ENCODE measurements around the gene LHFPL3.

LHFPL3 gene

GRCh38 chr7:104883248-104883717 is 554.9 kb downstream of the LHFPL3 start:
- Histone ChIP-seq H3K18ac (ENCODE audit: low read length) (no peak overlapping the region), H3K27ac (replicated peaks; ENCODE audit: low read length) (no peak overlapping the region), H3K79me1 (ENCODE audit: low read depth, low read length) (no peaks in the 10 kb centered on the region), H4K91ac (ENCODE audit: low read depth, low read length, poor library complexity) (no peak overlapping the region), H2BK15ac (ENCODE audit: low read length) (no peak overlapping the region), H3K14ac (ENCODE audit: low read length) (no peak overlapping the region), H3K4ac (ENCODE audit: low read length) (no peak overlapping the region), H2AK5ac (ENCODE audit: low read depth, low read length) (no peak overlapping the region), H2BK120ac (ENCODE audit: low read depth, low read length) (no peak overlapping the region), H3K9me3 (replicated peaks in 1 of 2; ENCODE audit: control insufficient read depth in 2 of 2, insufficient read depth in 1 of 2, low read depth in 1 of 2, low read length in 2 of 2) (peaks cover 4 to 8% of the 10 kb centered on the region in 2 donors), H2AFZ (ENCODE audit: low read length) (no peak overlapping the region), H3K27me3 (ENCODE audit: control insufficient read depth in 3 of 3, insufficient read depth in 3 of 3, low read depth in 1 of 3, low read length in 3 of 3) (peaks cover 0 to 7% (median 0%) of the 10 kb centered on the region in 3 experiments), H3K23ac (ENCODE audit: low read depth, low read length, poor library complexity) (no peak overlapping the region), H3K4me2 (ENCODE audit: insufficient read depth, low read length, poor library complexity, severe bottlenecking) (no peak overlapping the region), H4K8ac (ENCODE audit: low read depth, low read length) (no peak overlapping the region), H3K9ac (ENCODE audit: low read depth, low read length, poor library complexity) (no peak overlapping the region), H3K4me3 (ENCODE audit: low read length in 2 of 2) (no peak overlapping the region), H3K36me3 (replicated peaks in 1 of 2; ENCODE audit: control insufficient read depth in 2 of 2, insufficient read depth in 2 of 2, low read length in 2 of 2) (no peaks in the 10 kb centered on the region), H3K4me1 (ENCODE audit: control insufficient read depth in 2 of 2, insufficient read depth in 1 of 2, low read depth in 1 of 2, low read length in 2 of 2) (peaks cover 0 to 1% of the 10 kb centered on the region in 2 donors), H2BK12ac (ENCODE audit: low read length) (no peak overlapping the region), H2BK5ac (ENCODE audit: low read length) (no peak overlapping the region)
- no CpG with 5 or more reads among the region's 6 CpGs for WGBS, 2 donors (ENCODE audit: extremely low coverage in 2 of 2, insufficient read length in 2 of 2, insufficient replicate concordance in 1 of 2)
- no peak for DNase-seq (ENCODE audit: low spot score)

DNA sequence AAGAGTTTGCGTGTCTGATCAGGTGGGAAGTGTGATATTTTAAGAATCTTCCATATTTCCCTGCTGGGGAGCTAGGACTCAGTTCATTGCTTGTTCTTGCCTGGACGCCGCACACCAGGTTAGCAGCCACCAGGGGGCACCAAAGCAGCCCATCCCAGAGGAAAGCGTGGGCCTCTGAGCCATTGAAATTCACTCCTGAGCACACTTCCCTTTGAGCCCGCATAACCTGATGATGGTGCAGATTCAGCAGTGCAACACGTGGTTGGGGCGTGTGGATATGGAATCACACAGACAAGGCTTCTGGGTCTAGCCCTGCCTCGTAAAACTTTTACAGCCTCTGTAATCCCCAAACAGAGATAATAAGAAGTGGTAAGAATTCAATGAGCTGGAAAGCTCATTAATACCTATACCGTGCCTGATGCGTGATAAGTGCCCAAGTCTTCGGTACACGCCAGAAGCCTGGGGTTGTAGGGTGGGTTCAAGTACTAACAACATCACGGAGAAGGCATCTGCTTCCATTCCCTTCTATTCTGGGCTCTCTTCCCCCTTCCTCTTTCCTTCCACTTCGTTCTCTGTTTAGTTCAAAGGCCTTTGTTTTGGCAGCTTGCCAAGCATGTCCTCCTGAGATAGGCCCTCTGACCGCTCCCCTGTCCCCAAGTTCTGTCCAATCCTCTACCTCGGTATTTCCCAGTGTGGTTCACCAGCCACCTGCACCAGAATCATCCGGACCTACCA is 555.5 kb downstream of the LHFPL3 start:
- peak; percentile 54 for DNase-seq (ENCODE audit: low spot score)
- H3K79me1 ChIP-seq (ENCODE audit: low read depth, low read length) = no peaks in the 10 kb centered on the region
- H2BK120ac ChIP-seq (ENCODE audit: low read depth, low read length) = no peak overlapping the region
- H3K18ac ChIP-seq (ENCODE audit: low read length) = no peak overlapping the region
- no peak overlapping the region for H2BK12ac ChIP-seq (ENCODE audit: low read length)
- H2BK15ac ChIP-seq (ENCODE audit: low read length) = no peak overlapping the region
- H3K27me3 ChIP-seq (ENCODE audit: control insufficient read depth in 3 of 3, insufficient read depth in 3 of 3, low read depth in 1 of 3, low read length in 3 of 3) = peaks cover 0 to 13% (median 0%) of the 10 kb centered on the region in 3 experiments
- no CpG with 5 or more reads among the region's 17 CpGs for WGBS, 2 donors (ENCODE audit: extremely low coverage in 2 of 2, insufficient read length in 2 of 2, insufficient replicate concordance in 1 of 2)
- no peak overlapping the region for H4K8ac ChIP-seq (ENCODE audit: low read depth, low read length)
- H3K4ac ChIP-seq (ENCODE audit: low read length) = no peak overlapping the region
- no peak overlapping the region for H3K27ac ChIP-seq (replicated peaks; ENCODE audit: low read length)
- peaks cover 0 to 1% of the 10 kb centered on the region in 2 donors for H3K4me1 ChIP-seq (ENCODE audit: control insufficient read depth in 2 of 2, insufficient read depth in 1 of 2, low read depth in 1 of 2, low read length in 2 of 2)
- H2AK5ac ChIP-seq (ENCODE audit: low read depth, low read length) = no peak overlapping the region
- no peak overlapping the region for H2BK5ac ChIP-seq (ENCODE audit: low read length)
- no peak overlapping the region for H4K91ac ChIP-seq (ENCODE audit: low read depth, low read length, poor library complexity)
- no peak overlapping the region for H2AFZ ChIP-seq (ENCODE audit: low read length)
- no peak overlapping the region for H3K4me3 ChIP-seq (ENCODE audit: low read length in 2 of 2)
- H3K14ac ChIP-seq (ENCODE audit: low read length) = no peak overlapping the region
- H3K9me3 ChIP-seq (replicated peaks in 1 of 2; ENCODE audit: control insufficient read depth in 2 of 2, insufficient read depth in 1 of 2, low read depth in 1 of 2, low read length in 2 of 2) = peaks cover 4 to 8% of the 10 kb centered on the region in 2 donors
- H3K4me2 ChIP-seq (ENCODE audit: insufficient read depth, low read length, poor library complexity, severe bottlenecking) = no peak overlapping the region
- no peak overlapping the region for H3K23ac ChIP-seq (ENCODE audit: low read depth, low read length, poor library complexity)
- no peak overlapping the region for H3K9ac ChIP-seq (ENCODE audit: low read depth, low read length, poor library complexity)
- H3K36me3 ChIP-seq (replicated peaks in 1 of 2; ENCODE audit: control insufficient read depth in 2 of 2, insufficient read depth in 2 of 2, low read length in 2 of 2) = no peaks in the 10 kb centered on the region

DNA sequence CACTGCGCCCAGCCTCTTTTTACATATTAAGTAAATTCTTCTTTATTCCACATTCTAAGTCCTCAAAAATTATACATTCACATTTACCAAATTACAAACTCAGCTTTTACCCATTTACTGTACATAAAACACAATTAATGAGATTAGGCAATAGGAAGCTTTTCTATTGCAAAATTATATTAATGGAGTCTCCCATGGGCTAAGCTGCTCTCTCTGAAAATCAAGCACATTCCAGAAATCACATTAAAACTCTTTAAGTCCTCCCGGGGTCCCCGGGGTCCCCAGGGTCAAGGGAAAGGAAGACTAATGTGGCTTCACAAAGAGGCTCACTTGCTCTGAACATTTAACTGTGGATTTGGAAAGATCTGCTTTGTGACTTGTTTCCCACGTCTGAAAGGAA is 558.2 kb downstream of the LHFPL3 start:
- no peak overlapping the region for H2AK5ac ChIP-seq (ENCODE audit: low read depth, low read length)
- no peak overlapping the region for H3K4ac ChIP-seq (ENCODE audit: low read length)
- H3K27me3 ChIP-seq (ENCODE audit: control insufficient read depth in 3 of 3, insufficient read depth in 3 of 3, low read depth in 1 of 3, low read length in 3 of 3) = peaks cover 0 to 14% (median 0%) of the 10 kb centered on the region in 3 experiments
- no peaks in the 10 kb centered on the region for H3K36me3 ChIP-seq (replicated peaks in 1 of 2; ENCODE audit: control insufficient read depth in 2 of 2, insufficient read depth in 2 of 2, low read length in 2 of 2)
- H3K9me3 ChIP-seq (replicated peaks in 1 of 2; ENCODE audit: control insufficient read depth in 2 of 2, insufficient read depth in 1 of 2, low read depth in 1 of 2, low read length in 2 of 2) = peaks cover 0 to 1% of the 10 kb centered on the region in 2 donors
- H2AFZ ChIP-seq (ENCODE audit: low read length) = no peak overlapping the region
- H3K14ac ChIP-seq (ENCODE audit: low read length) = no peak overlapping the region
- no peak overlapping the region for H2BK12ac ChIP-seq (ENCODE audit: low read length)
- no peak overlapping the region for H2BK5ac ChIP-seq (ENCODE audit: low read length)
- H3K4me2 ChIP-seq (ENCODE audit: insufficient read depth, low read length, poor library complexity, severe bottlenecking) = no peak overlapping the region
- H2BK15ac ChIP-seq (ENCODE audit: low read length) = no peak overlapping the region
- H3K4me3 ChIP-seq (ENCODE audit: low read length in 2 of 2) = no peak overlapping the region
- peaks cover 0 to 2% of the 10 kb centered on the region in 2 donors for H3K4me1 ChIP-seq (ENCODE audit: control insufficient read depth in 2 of 2, insufficient read depth in 1 of 2, low read depth in 1 of 2, low read length in 2 of 2)
- no peak overlapping the region for H3K27ac ChIP-seq (replicated peaks; ENCODE audit: low read length)
- H3K9ac ChIP-seq (ENCODE audit: low read depth, low read length, poor library complexity) = no peak overlapping the region
- no CpG with 5 or more reads among the region's 4 CpGs for WGBS, 2 donors (ENCODE audit: extremely low coverage in 2 of 2, insufficient read length in 2 of 2, insufficient replicate concordance in 1 of 2)
- no peak overlapping the region for H3K18ac ChIP-seq (ENCODE audit: low read length)
- H4K91ac ChIP-seq (ENCODE audit: low read depth, low read length, poor library complexity) = no peak overlapping the region
- no peaks in the 10 kb centered on the region for H3K79me1 ChIP-seq (ENCODE audit: low read depth, low read length)
- no peak overlapping the region for H2BK120ac ChIP-seq (ENCODE audit: low read depth, low read length)
- no peak overlapping the region for H4K8ac ChIP-seq (ENCODE audit: low read depth, low read length)
- H3K23ac ChIP-seq (ENCODE audit: low read depth, low read length, poor library complexity) = no peak overlapping the region
- no peak for DNase-seq (ENCODE audit: low spot score)

DNA sequence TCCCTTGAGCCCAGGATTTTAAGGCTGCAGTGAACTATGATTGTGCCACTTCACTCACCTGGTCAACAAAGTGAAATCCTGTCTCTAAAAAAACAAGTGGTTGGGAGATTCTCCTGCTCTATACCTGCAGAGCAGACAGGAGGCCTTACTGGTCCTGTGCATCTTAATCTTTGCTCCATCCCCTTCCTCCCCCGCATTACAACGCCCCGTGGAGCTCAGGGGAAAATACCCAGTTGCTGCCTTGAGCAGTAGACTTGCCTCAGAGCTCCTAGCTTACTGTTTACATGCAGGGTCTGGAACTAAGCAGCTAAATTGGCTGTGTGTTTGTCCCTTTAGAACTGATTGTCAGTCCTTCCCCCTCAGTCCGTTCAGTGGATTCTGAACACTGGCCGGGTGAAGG is 561.8 kb downstream of the LHFPL3 start:
- peaks cover 0 to 23% (median 0%) of the 10 kb centered on the region in 3 experiments for H3K27me3 ChIP-seq (ENCODE audit: control insufficient read depth in 3 of 3, insufficient read depth in 3 of 3, low read depth in 1 of 3, low read length in 3 of 3)
- no peak overlapping the region for H4K91ac ChIP-seq (ENCODE audit: low read depth, low read length, poor library complexity)
- DNase-seq (ENCODE audit: low spot score) = no peak
- WGBS, 2 donors (ENCODE audit: extremely low coverage in 2 of 2, insufficient read length in 2 of 2, insufficient replicate concordance in 1 of 2) = no CpG with 5 or more reads among the region's 5 CpGs
- no peaks in the 10 kb centered on the region for H3K36me3 ChIP-seq (replicated peaks in 1 of 2; ENCODE audit: control insufficient read depth in 2 of 2, insufficient read depth in 2 of 2, low read length in 2 of 2)
- H2AFZ ChIP-seq (ENCODE audit: low read length) = no peak overlapping the region
- no peaks in the 10 kb centered on the region for H3K79me1 ChIP-seq (ENCODE audit: low read depth, low read length)
- no peak overlapping the region for H3K23ac ChIP-seq (ENCODE audit: low read depth, low read length, poor library complexity)
- H3K9ac ChIP-seq (ENCODE audit: low read depth, low read length, poor library complexity) = no peak overlapping the region
- no peak overlapping the region for H3K27ac ChIP-seq (replicated peaks; ENCODE audit: low read length)
- no peak overlapping the region for H2AK5ac ChIP-seq (ENCODE audit: low read depth, low read length)
- no peak overlapping the region for H3K14ac ChIP-seq (ENCODE audit: low read length)
- H2BK12ac ChIP-seq (ENCODE audit: low read length) = no peak overlapping the region
- peaks cover 0 to 3% of the 10 kb centered on the region in 2 donors for H3K4me1 ChIP-seq (ENCODE audit: control insufficient read depth in 2 of 2, insufficient read depth in 1 of 2, low read depth in 1 of 2, low read length in 2 of 2)
- no peak overlapping the region for H3K4me3 ChIP-seq (ENCODE audit: low read length in 2 of 2)
- no peak overlapping the region for H4K8ac ChIP-seq (ENCODE audit: low read depth, low read length)
- H3K18ac ChIP-seq (ENCODE audit: low read length) = no peak overlapping the region
- no peaks in the 10 kb centered on the region for H3K9me3 ChIP-seq (replicated peaks in 1 of 2; ENCODE audit: control insufficient read depth in 2 of 2, insufficient read depth in 1 of 2, low read depth in 1 of 2, low read length in 2 of 2)
- no peak overlapping the region for H2BK120ac ChIP-seq (ENCODE audit: low read depth, low read length)
- no peak overlapping the region for H2BK5ac ChIP-seq (ENCODE audit: low read length)
- no peak overlapping the region for H3K4ac ChIP-seq (ENCODE audit: low read length)
- H2BK15ac ChIP-seq (ENCODE audit: low read length) = no peak overlapping the region
- no peak overlapping the region for H3K4me2 ChIP-seq (ENCODE audit: insufficient read depth, low read length, poor library complexity, severe bottlenecking)

All from neuronal stem cell (in vitro differentiated cells).